HG03103 (cell line): ENCODE data around the gene WDR7.

Experiments used
- ATAC-seq: cut with Tn5 transposase; IDR thresholded peaks from one replicate; pipeline ENCODE4 v1.9.1; 2021; ENCODE audit warnings: low read depth; ENCODE audit not compliant: unreplicated experiment

Gene WDR7

GRCh38 chr18:56929886-56930285 lies 278.7 kb downstream of the WDR7 start:
- no peak for ATAC-seq

- no peak for ATAC-seq
Measured at GRCh38 chr18:56933472-56933871, 282.3 kb downstream of the WDR7 start.

- no peak for ATAC-seq
Measured at GRCh38 chr18:56934131-56934530, 283.0 kb downstream of the WDR7 start.

- ATAC-seq: no peak
Measured at GRCh38 chr18:56934906-56935305, 283.7 kb downstream of the WDR7 start.

- ATAC-seq: no peak
Measured at GRCh38 chr18:56935434-56936040, 284.4 kb downstream of the WDR7 start.

GRCh38 chr18:56936457-56936856 lies 285.3 kb downstream of the WDR7 start:
- ATAC-seq: no peak

- no peak for ATAC-seq
Measured at GRCh38 chr18:56937874-56938430, 286.8 kb downstream of the WDR7 start.

GRCh38 chr18:56945171-56946083 lies 294.3 kb downstream of the WDR7 start:
- ATAC-seq: no peak

GRCh38 chr18:56947236-56947635 lies 296.1 kb downstream of the WDR7 start:
- no peak for ATAC-seq

- ATAC-seq: no peak
Measured at GRCh38 chr18:56952026-56952425, 300.9 kb downstream of the WDR7 start.

GRCh38 chr18:56953428-56954198 lies 302.5 kb downstream of the WDR7 start:
- ATAC-seq: no peak

- ATAC-seq: no peak
Measured at GRCh38 chr18:56955490-56955889, 304.3 kb downstream of the WDR7 start.

GRCh38 chr18:56959120-56959519 lies 308.0 kb downstream of the WDR7 start:
- ATAC-seq: no peak

- ATAC-seq: no peak
Measured at GRCh38 chr18:56962322-56962721, 311.2 kb downstream of the WDR7 start.

GRCh38 chr18:56967035-56967434 lies 315.9 kb downstream of the WDR7 start:
- no peak for ATAC-seq

GRCh38 chr18:56973487-56973886 lies 322.3 kb downstream of the WDR7 start:
- ATAC-seq: no peak

- ATAC-seq: no peak
Measured at GRCh38 chr18:56974141-56974540, 323.0 kb downstream of the WDR7 start.

- no peak for ATAC-seq
Measured at GRCh38 chr18:56975276-56975675, 324.1 kb downstream of the WDR7 start.

GRCh38 chr18:56977309-56977708 lies 326.1 kb downstream of the WDR7 start:
- ATAC-seq: no peak

GRCh38 chr18:56977771-56978170 lies 326.6 kb downstream of the WDR7 start:
- ATAC-seq: no peak

GRCh38 chr18:56980151-56980550 lies 329.0 kb downstream of the WDR7 start:
- ATAC-seq: no peak
